GM21515 (cell line): ENCODE data around the gene SSNA1.

Source experiments
- ATAC-seq: cut with Tn5 transposase; IDR thresholded peaks from one replicate; pipeline ENCODE4 v1.9.1; 2021; ENCODE audit not compliant: unreplicated experiment

The SSNA1 gene

DNA sequence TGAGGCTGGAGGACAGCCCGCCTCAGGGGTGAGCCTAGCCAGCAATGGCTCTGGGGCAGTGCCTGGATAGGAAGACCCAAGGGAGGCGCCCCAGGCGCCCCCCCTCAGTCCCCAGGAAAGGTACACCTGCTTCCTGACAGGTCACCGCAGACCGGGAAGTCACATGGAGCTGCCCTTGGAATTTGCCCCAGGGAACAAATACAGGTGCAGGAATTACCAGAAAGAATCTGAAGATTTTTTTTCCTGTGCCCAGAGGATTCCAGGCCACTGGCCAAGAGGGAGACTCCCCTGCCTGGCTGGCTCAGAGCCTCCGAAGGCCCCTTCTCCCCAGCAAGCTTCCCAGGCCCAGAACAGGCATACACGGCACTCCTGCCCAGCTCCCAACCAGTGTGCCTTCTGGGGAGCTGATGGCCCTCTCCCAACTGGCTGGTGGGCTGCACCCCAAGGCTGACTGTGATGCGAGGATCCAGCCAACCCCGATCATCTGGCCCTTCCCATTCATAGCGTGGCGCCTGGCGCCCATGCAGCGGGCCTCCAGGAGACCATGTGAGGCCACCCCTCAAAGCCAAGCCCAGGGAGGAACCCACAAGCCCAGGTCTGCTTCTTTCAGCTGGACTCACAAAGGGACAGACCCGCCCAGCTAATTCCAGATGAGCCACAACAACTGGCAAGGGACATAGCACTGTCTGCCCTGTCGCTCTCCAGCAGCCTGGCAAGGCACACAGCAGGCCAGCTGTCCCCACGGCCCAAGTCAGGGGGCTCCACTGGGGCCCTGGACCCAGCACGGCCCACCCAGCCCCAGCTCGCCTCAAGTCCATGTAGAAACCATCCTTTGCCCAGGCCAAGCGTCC is 9.8 kb downstream of the SSNA1 start:
- ATAC-seq = no peak

DNA sequence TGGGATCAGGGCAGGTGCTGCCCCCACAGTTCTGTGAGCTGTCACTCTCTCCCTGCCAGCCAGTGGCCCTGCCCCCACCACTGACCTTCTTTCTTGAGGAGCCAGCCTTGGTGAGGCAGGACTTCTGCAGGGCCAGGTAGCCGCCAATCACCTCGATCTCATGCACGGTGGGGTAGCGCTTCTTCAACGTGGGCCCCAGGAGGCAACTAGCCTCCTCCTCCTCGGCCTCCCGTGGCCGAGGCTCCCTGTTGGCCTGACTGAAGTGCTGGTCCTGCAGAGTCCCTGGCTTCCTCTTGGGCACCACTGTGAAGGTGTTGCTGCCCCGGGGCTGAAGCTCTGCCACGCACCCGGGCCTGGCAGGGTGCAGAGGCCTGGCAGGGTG is 10.4 kb downstream of the SSNA1 start:
- no peak for ATAC-seq

DNA sequence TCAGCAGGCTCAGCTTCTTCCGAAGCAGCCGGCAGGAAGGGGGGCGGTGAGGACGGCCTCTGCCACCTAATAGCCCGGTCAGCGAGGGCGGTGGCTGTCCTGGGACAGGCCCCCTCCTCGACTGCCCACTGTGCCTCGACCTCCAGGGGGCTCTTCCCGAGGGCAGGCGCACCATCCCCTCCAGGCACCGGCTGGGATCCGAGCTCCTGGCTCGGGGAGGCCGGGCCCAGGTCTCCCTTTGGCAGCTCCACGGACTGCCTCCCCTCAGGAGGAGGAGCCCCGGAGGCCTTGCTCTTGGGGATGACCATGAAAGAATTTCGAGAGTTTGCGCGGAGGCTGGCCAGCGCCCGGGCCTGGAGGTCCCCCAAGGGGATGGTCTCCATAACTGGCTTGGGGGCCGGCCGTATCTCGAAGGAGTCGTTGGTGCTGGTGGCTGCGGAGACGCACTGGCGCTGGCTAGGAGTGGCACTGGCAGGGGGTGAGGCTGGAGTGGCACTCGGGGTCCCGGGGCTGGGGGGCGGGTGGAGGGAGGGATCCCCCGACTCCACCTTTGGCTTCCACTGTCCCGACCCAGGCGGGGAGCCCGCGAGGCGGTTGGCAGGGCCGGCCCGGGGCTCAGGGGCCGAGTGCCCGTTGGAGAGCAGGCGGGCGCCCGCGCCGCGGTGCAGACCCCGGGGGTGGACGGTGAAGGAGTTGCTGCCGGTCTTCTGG is 11.1 kb downstream of the SSNA1 start:
- ATAC-seq = no peak

DNA sequence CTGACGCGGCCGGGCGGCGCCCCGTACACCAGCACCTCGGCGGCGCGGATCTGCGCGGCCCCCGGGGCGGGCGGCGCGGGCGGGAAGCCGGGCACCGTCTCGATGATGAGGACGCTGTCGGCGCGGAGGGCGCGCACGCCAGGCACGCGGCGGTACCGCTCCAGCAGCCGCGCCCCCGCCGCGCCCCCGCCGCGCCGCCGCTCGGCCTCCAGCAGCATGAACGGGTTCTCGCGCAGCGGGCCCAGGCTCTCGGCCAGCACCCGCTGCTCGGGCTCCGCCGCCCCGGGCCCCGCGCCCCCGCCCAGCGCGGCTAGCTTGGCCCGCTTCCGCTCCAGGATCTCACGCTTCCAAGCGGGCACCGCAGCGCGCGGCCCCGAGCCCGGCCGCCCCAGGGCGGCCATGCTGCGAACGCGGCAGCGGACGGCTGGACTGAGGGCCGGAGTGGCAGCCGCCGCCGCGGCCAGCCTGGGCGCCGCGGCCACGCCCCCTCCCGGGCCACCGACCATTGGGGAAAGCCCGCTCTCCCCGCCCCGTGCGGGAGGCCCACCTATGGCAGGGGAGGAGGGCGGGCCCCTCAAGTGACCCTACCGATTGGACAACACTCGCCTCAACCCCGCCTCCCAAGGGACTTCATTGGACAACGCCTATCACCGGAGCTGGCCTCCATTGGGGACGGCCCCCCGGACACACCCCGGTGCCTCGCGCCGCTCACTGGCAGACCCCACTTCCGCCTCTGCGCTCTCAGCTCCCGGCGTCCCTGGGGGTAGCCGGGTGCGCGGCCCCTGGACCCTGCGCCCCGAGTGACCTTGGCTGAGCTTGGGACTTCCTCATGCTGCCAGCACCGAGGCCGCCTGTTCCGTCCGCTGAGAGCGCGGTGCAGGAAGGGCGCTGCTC is 12.1 kb downstream of the SSNA1 start, which contains the start of gene TPRN:
TSS of gene TPRN (minus strand) at position 431 of the 894 bp plus-strand sequence. CDS start at position 401, 30 bp downstream.
- ATAC-seq = peak; percentile 81

DNA sequence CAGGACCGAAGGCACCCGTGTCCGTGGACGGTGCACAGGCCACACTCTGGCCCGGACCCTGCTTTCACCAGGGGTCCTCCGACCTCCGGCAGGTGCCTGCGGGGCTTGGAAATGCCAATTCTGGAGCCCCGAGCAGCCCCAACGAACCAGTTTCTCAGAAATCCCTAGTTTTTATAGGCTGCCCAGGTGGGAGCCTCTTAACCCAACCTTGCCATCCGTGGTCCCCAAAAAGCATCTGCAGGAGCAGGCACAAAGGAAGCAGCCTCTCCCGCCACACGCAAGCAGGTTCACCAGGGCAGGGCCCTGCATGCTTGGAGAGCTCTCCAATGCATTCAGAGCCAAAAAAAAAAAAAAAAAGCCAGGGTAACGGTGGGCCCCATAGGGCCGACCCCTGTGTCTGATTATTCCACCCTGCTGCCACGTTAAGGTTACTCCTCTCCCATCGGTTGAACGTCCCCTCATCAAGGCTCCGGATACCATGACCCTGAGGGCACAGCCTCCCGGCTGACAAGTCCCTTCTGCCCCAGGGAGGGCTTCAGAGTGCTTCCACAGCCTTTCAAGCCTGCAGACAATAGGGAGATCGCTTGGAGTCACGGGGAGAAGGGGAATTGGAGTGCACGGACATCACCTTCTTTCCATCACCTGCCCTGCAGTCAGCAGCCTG is 12.9 kb downstream of the SSNA1 start:
- ATAC-seq = no peak

DNA sequence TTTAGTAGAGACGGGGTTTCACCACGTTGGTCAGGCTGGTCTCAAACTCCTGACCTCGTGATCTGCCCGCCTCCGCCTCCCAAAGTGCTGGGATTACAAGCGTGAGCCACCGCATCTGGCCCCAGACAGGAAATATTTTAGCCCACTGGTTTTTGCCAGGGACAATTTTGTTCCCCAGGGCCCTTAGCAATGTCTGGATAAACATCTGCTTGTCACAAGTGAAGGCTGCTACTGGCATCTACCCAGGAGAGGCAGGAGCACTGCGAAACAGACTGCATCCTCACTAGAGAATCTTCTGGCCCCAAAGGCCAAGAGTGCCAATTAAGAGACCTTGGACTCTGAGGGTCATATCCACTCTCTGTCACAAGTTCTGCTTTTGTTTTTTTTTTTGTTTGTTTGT is 14.5 kb downstream of the SSNA1 start:
- ATAC-seq = no peak

DNA sequence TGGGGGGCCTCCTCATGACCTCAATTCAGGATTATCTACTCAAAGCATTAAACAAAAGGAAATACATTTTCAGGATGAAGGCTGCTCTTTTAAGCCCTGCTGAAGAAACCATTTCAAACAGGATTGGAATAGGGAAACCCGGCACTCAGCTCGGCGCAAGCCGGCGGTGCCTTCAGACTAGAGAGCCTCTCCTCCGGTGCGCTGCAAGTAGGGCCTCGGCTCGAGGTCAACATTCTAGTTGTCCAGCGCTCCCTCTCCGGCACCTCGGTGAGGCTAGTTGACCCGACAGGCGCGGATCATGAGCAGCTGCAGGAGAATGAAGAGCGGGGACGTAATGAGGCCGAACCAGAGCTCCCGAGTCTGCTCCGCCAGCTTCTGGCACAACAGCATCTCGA is 16.3 kb downstream of the SSNA1 start:
- ATAC-seq = no peak

DNA sequence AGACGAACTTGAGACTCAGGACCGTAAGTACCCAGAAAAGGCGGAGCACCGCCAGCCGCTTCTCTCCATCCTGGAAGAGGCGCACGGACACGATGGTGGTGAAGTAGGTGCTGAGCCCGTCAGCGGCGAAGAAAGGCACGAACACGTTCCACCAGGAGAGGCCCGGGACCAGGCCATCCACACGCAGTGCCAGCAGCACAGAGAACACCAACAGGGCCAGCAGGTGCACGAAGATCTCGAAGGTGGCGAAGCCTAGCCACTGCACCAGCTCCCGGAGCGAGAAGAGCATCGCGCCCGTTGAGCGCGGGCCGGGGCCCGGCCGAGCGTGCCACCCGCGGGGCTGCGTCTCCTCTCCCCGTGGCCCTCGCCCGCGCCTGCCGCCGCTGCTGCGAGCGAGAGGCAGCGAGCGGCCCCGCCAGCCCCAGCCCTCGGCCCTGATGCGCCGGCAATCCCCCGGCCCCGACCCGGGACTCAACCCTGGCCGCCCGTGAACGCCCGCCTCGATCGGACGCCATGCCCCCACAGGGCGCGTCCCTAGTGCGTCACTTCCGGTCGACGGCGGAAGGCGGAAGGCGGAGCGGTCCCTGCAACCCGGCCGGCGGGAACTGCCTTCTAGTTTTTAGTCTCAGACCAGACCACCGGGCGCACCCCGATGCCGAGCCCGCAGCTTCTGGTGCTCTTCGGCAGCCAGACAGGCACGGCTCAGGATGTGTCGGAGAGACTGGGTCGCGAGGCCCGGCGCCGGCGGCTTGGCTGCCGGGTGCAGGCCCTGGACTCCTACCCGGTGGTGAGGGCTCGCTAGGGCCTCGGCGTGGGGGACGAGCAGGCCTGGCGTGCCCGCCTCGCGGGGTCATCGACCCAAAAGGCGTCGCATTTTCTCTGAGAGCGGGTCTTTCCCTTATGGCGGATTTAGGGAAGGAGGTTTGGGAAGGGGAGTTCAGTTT is 16.9 kb downstream of the SSNA1 start, which contains the start of the genes NDOR1 and TMEM203:
TSS of gene NDOR1 (plus strand) at position 575 of the 944 bp plus-strand sequence. CDS start at position 653, 78 bp downstream.
TSS of gene TMEM203 (minus strand) at position 523 of the 944 bp plus-strand sequence. CDS start at position 289, 234 bp downstream.
- peak; percentile 35 for ATAC-seq

DNA sequence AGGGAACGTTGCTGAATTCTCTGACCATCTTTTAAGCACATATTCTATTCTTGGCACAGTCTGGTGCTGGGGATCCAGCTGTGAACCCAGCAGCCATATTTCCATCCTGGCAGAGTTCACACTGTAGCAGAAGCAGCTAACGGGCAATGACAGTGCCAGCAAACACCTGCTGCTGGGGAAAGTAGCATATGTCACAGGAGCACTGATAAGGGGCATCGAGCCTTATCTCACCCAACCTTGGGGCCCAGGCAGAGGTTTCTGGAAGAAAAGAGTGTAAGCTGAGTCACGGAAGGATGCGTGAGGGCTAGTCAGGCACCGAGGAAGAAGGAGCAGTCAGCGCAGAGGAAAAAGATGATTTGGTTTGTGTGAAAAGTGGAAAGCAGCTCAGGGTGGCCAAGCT is 18.1 kb downstream of the SSNA1 start:
- no peak for ATAC-seq

DNA sequence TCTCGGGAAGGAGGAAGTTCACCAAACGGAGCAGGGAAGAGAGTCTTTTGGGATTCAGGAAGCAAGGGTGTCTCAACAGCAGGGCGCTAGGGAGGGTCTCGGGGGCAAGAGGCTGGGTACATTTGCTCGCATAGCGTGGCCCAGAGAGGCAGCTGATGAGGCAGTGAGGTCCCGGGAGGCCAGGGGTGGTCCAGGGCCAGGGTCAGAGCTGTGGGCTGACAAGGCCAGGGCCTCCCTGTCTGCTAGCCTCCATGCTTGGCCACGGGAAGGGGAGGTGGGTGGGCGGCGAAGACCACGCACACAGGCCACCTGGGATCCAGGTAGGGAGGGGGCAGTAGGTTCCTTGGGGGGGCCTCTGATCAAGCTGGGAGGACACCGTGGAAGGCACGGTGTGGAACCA is 23.1 kb downstream of the SSNA1 start:
- ATAC-seq = no peak

DNA sequence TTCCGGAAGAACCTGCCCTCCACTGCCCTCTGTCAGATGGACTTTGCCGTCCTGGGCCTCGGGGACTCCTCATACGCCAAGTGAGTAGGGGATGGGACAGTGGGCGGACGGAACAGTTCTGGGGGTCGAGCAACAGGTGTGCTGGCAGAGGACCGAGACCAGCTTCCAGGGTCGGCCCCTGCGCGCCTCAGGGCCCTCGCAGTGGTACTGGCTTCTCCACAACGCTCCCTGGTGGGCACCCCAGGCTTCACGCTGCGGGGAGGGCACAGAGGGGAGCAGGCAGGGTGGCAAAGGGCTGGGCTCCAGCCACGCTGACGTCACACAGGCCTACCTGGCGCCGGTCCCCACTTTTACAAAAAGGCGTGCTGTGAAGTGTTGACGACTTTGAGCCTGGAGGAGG is 24.0 kb downstream of the SSNA1 start:
- ATAC-seq = no peak

DNA sequence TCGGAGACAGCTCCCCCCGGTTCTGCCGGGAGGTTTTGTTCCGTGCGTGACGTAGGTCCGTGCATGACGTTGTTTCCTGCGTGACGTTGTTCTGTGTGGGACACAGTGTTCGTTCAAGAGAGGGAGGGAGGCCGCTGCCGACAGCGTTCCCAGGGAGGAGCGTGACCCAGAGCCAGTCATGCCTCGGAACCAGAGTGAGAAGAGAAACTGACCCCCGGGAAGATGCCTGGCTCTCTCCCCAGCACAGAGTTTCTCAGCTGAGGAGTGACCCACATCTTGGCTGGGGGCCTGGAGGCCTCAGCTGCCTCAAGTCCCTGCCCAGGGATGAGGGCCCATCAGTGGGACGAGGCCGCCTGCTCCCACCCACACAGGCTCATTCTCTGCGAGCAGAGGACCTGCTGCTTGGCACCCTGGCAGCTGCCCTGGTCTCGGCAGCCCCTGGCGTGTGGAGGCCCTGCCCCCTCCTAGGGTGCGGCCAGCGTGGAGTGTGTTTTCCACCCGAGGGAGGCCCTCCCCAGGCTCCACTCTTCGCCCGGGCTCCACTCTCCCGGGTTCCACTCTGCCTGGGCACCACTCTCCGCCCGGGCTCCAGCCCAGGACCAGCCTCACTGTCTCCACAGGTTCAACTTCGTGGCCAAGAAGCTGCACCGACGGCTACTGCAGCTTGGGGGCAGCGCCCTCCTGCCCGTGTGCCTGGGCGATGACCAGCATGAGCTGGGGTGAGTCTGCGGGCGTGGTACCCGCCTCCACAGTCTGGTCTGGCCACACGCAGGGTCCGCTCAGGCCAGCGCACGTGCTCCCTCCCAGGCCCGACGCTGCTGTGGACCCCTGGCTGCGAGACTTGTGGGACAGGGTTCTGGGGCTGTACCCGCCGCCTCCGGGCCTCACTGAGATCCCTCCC is 24.9 kb downstream of the SSNA1 start:
- ATAC-seq = no peak

DNA sequence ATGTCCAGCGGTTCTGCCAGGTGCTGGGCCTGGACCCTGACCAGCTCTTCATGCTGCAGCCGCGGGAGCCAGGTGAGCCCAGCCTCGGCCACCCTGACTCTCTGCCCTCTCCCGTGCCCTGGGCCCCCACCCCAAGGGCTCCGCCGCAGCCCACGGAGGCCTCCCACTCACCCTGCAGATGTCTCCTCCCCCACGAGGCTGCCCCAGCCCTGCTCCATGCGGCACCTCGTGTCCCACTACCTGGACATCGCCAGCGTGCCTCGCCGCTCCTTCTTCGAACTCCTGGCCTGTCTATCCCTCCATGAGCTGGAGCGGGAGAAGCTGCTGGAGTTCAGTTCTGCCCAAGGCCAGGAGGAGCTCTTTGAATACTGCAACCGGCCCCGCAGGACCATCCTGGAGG is 26.1 kb downstream of the SSNA1 start:
- no peak for ATAC-seq

DNA sequence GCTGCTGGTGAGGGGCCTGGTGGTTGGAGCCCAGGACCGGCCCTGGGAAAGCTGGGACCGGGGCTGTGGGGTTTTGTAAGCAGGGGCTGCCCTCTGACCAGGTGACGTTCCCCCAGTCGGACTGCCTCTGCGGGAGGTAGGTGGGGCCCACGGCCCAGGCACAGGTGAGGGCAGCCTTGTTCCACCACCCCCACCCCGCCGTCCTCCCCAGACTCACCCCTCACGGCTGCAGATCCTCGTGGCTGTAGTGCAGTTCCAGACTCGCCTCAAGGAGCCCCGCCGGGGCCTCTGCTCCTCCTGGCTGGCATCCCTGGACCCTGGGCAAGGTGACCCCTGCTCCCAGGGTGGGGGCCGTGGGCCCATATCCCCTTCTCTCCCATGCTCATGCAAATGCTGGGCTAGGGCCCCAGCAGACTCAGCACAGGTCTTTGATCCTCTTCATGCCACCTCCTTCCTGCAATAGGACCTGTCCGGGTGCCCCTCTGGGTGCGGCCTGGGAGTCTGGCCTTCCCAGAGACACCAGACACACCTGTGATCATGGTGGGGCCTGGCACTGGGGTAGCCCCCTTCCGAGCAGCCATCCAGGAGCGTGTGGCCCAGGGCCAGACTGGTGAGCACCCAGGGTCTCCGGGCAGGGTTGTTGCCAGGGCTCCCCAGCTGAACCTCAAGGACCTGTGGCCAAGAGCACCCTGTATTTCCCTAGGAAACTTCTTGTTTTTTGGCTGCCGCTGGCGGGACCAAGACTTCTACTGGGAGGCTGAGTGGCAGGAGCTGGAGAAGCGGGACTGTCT is 26.9 kb downstream of the SSNA1 start:
- ATAC-seq = no peak

DNA sequence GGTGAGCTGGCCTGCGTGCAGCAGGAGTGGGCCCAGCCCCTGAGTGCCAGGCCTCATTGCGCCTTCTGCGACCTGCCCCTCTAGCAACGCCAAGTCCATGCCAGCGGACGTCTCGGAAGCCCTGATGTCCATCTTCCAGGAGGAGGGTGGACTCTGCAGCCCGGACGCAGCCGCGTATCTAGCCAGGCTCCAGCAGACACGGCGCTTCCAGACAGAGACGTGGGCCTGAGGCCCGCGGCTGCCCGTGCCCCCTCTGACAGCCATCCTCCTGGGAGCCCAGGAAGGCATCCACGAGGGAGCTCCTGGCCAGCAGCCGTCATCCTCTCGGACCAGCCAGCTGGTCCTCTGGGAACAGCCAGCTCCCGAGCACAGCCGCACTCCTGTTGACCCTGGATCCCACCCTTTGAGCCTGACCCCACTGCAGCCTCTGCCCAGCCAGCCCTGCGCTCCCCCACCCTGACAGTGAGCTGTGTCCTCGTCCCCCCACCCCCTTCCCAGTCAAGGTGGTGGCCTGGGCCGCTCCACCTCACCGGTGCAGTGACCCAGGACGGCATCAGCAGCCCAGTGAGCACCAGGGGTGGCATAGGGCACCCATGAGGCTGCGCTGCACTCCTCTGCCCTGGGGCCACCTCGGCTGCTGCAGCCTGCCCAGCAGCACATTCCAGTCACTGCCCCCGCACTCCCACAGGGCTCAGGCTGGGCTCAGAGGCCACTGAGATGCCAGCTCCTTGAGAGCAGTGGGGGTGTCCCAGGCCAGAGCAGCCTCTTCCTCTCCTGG is 27.9 kb downstream of the SSNA1 start:
- no peak for ATAC-seq

DNA sequence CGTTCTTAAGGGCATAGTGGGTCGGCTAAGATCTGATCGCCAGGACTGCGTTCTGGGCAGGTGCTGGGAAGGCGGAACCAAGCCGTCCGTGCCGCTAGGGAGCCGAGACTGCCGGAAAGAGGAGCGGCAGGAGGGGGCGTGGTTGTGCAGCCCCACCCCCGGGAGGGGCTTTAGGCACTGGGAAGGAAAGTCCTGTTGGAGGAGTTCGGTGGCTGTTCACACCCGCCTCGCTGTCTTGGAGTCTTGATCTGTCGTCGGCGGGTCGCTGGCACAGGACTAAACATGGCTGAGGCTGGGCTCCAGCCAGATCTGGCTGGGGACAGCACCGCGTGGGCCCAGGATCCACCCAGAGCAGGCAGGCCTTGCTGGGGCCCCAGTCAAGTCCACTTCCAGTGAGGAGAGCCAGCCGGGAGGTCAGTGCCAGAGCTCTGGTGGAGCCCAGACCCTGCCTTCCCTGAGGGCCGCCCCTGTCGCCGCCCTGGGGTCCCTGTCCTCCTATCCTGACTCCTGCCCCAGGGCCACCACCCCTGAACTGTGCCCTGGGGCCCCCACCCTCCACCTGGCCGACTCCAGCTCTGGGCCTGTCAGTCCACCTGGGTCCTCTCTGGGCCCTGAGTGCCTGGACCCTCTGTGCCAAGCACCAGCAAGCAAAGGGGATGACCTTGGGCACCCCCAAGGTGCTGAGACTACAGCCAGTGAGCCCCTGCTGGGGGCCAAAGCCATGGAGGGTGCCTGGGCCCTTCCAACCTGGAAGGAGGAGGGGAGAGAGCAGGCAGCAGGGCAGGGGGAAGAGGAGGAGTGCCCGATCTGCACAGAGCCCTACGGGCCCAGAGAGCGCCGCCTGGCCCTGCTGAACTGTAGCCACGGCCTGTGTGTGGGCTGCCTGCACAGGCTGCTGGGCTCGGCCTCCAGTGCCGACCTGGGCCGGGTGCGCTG is 29.1 kb downstream of the SSNA1 start:
- ATAC-seq = no peak
